Body of pancreas (tissue), 4 donors: Measurements from ENCODE around the gene NDUFV3. TPM values are rescaled to one million over a fixed set of nuclear protein-coding genes. Genes with fewer than 3 reads are reported as not detected.
"Not testable (repeated sequence)": the region's sequence is repeated elsewhere in the genome, so short reads cannot be mapped to it uniquely, and the experiment has no call there.

ENCODE experiments used
- ATAC-seq: fragments of 150-250 bp; one replicate; pipeline ENCODE4 v1.9.1; 2016
- DNase-seq, 4 donors: peaks; one replicate each; pipeline ENCODE4 v3.0.0-alpha.2; 2019
- H3K27ac ChIP-seq, 4 donors: fragments of 200-600 bp; sonication (generic); 1 replicate in 3 of 4; 2 replicates in 1 of 4; pipeline versions ENCODE4 v1.5.1 to v1.6.1; 2016 to 2019; ENCODE audit warnings: mild to moderate bottlenecking in 1 of 4, mixed read lengths in 1 of 4, moderate library complexity in 1 of 4
- H3K27me3 ChIP-seq, 2 donors: fragments of 200-600 bp; sonication (generic); one replicate each; pipeline ENCODE4 v1.6.0; 2016; ENCODE audit warnings: mild to moderate bottlenecking in 1 of 2
- H3K36me3 ChIP-seq, 2 donors: fragments of 200-600 bp; sonication (generic); replicated peaks in 1 of 2; 2 replicates each; pipeline ENCODE4 v1.5.1; 2016; ENCODE audit warnings: low read depth in 2 of 2; ENCODE audit not compliant: insufficient read depth in 1 of 2
- H3K4me1 ChIP-seq: fragments of 200-600 bp; sonication (generic); one replicate; pipeline ENCODE4 v1.6.0; 2016
- H3K4me3 ChIP-seq, 2 donors: fragments of 200-600 bp; sonication (generic); 1 replicate in 1 of 2; 2 replicates in 1 of 2; pipeline ENCODE4 v1.5.1; 2016 to 2019
- H3K9me3 ChIP-seq, 3 donors: fragments of 200-600 bp; sonication (generic); 1 replicate in 2 of 3; 2 replicates in 1 of 3; pipeline ENCODE4 v1.5.1; 2016
- CTCF ChIP-seq, 7 experiments: fragments of 450-650 bp in 4 of 7; fragments of 200-600 bp in 3 of 7; sonication (generic) in 3 of 7; IDR thresholded peaks; one replicate each; pipeline ENCODE4 v1.5.1; 2016 to 2019; ENCODE audit warnings: antibody characterized with exemption in 7 of 7
- POLR2A ChIP-seq, 3 donors: fragments of 450-650 bp; IDR thresholded peaks; one replicate each; pipeline ENCODE4 v1.6.1; 2016; ENCODE audit warnings: antibody characterized with exemption in 3 of 3, mild to moderate bottlenecking in 2 of 3
- WGBS, 2 donors: methylation state at CpG; one replicate each; pipeline ENCODE4 v1.1.5; 2017; 5-methylcytosine and 5-hydroxymethylcytosine counted together
- intact Hi-C: fragments of 100-400 bp; cut with DNase I; formaldehyde crosslinking; loops from one replicate; pipeline ENCODE4 v1.15.1; 2023
- total RNA-seq, 2 donors: library from RNA; depleted of rRNA; stranded (reverse); fragments of >200 nt; gene quantifications; one replicate each; pipeline ENCODE4 v1.1.0, GENCODE V29; 2016

The NDUFV3 gene
- total RNA-seq, 2 donors from 2014 or later: 42.3 to 55.0 TPM

DNA sequence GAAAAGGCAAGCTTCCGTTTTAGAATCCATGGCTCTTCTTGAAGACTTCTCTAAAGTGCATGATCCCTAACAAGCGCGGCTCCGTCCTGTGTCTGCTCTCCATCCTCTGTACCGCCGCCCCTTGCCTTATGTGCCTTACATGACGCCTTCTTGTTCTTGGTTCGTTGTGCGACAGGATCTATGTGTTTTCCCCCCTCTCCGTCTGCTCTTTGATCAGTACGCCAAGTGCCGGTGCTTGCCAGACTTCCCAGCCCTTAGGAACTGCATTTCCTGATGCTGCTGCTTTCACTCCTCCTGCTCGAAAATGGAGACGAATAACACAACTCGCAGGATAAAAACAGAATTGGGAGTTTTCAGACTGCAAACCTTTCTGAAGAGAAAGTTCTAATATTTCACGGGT is 13.1 kb downstream of the NDUFV3 start:
- 91 to 97% methylated on average over 16 of the region's 16 CpGs for WGBS, 2 donors
- TF ChIP-seq CTCF (IDR thresholded peaks at IDR 0.05): no peak
- no peak for TF ChIP-seq POLR2A (IDR thresholded peaks at IDR 0.05)
- Histone ChIP-seq H3K36me3 (peaks cover 9 to 22% of the 10 kb centered on the region in 2 donors), H3K27ac (no peak overlapping the region), H3K9me3 (no peaks in the 10 kb centered on the region), H3K4me1 (no peaks in the 10 kb centered on the region), H3K27me3 (no peaks in the 10 kb centered on the region), H3K4me3 (no peak overlapping the region)
- intact Hi-C loops: no loop called here
- DNase-seq (no peak), ATAC-seq (no peak)

DNA sequence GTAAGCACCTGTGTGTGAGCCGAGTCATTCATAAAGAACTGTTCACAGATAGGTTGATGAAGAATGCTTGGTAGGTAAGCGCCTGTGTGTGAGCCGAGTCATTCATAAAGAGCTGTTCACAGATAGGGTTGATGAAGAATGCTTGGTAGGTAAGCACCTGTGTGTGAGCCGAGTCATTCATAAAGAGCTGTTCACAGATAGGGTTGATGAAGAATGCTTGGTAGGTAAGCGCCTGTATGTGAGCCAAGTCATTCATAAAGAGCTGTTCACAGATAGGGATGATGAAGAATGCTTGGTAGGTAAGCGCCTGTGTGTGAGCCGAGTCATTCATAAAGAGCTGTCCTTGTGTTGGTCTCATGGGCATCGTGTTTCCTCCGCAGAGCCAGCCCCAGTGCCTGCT is 15.4 kb downstream of the NDUFV3 start:
- not testable (repeated sequence) for ATAC-seq, H3K4me1 ChIP-seq
- 82 to 88% methylated on average over 9 of the region's 9 CpGs for WGBS, 2 donors

GRCh38 chr21:42911920-42912319 is 18.8 kb downstream of the NDUFV3 start:
- H3K4me1 ChIP-seq, ATAC-seq, intact Hi-C loops, H3K4me3 ChIP-seq, H3K27me3 ChIP-seq, H3K27ac ChIP-seq, DNase-seq, H3K9me3 ChIP-seq: not testable (repeated sequence)
- H3K36me3 ChIP-seq: peaks cover 0 to 12% of the 10 kb centered on the region in 2 donors
- 90 to 93% methylated on average over 6 of the region's 6 CpGs for whole genome bisulfite sequencing, 2 donors

More for the DNA sequence above, 15.4 kb downstream of the NDUFV3 start:
- H3K27ac ChIP-seq, H3K4me3 ChIP-seq, H3K9me3 ChIP-seq, DNase-seq, H3K27me3 ChIP-seq, intact Hi-C loops: not testable (repeated sequence)
- peaks cover 6 to 20% of the 10 kb centered on the region in 2 donors for H3K36me3 ChIP-seq

DNA sequence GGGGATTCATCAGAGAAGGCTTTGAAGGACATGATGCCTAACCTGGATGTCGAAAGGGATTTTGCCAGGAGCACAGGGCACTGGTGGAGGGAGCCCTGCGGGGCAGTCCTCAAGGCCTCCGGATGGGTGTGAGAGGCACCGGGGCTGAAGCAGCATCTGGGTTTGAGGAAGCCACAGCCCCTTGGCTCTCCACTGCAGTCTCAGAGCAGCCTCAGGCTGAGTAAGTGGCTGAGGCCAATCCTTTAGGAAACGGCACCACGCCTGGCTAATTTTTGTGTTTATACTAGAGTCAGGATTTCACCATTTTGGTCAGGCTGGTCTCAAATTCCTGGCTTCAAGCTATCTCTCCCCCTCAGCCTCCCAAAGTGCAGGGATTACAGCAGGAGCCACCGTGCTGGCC is 20.4 kb downstream of the NDUFV3 start:
- intact Hi-C loops: no loop called here
- H3K4me1 ChIP-seq: no peaks in the 10 kb centered on the region
- peaks cover 0 to 12% of the 10 kb centered on the region in 2 donors for H3K36me3 ChIP-seq
- no peak for ATAC-seq
- no peak for TF ChIP-seq POLR2A (IDR thresholded peaks at IDR 0.05)
- no peak for TF ChIP-seq CTCF (IDR thresholded peaks at IDR 0.05)
- no peak overlapping the region for H3K4me3 ChIP-seq
- 81 to 85% methylated on average over 6 to 7 of the region's 7 CpGs for WGBS, 2 donors
- no peaks in the 10 kb centered on the region for H3K27me3 ChIP-seq
- H3K9me3 ChIP-seq: no peaks in the 10 kb centered on the region
- DNase-seq: no peak
- H3K27ac ChIP-seq: no peak overlapping the region

GRCh38 chr21:42918291-42918690 is 25.2 kb downstream of the NDUFV3 start:
- intact Hi-C loops: no loop called here
- WGBS, 2 donors: 76 to 94% methylated on average over 6 of the region's 6 CpGs
- Histone ChIP-seq H3K27me3 (no peaks in the 10 kb centered on the region), H3K36me3 (no peaks in the 10 kb centered on the region), H3K4me1 (no peaks in the 10 kb centered on the region), H3K9me3 (no peaks in the 10 kb centered on the region), H3K27ac (no peak overlapping the region), H3K4me3 (no peak overlapping the region)
- ATAC-seq (no peak), DNase-seq (no peak)
- no peak for TF ChIP-seq CTCF (IDR thresholded peaks at IDR 0.05)
- no peak for TF ChIP-seq POLR2A (IDR thresholded peaks at IDR 0.05)

DNA sequence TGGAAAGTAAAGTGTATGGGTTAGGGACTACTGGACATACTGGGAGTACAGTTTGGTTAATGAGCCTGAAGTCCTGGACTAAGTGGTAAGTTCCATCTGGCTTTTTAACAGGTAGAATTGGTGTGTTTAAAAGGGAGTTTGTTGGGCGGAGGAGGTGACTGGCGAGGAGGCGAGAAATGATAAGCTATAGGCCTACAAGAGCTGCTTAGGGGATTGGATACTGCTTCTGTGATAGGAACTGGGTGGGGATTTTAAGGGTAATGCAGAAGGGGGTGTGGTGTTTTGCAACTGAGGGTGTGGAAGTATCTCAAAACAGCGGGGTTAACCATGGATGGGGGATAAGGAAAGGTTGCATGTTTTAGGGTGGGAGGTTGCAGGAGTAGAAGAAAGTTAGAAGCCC is 28.8 kb downstream of the NDUFV3 start:
- TF ChIP-seq CTCF (IDR thresholded peaks at IDR 0.05) (no peak), POLR2A (IDR thresholded peaks at IDR 0.05) (no peak)
- intact Hi-C loops: no loop called here
- H3K4me1 ChIP-seq: peaks cover 9% of the 10 kb centered on the region
- ATAC-seq (no peak), DNase-seq (no peak)
- H3K9me3 ChIP-seq: no peaks in the 10 kb centered on the region
- H3K36me3 ChIP-seq: no peaks in the 10 kb centered on the region
- no peaks in the 10 kb centered on the region for H3K27me3 ChIP-seq
- WGBS, 2 donors: 81% methylated on average over 4 of the region's 4 CpGs
- H3K4me3 ChIP-seq: no peak overlapping the region
- no peak overlapping the region for H3K27ac ChIP-seq
